Measurements from ENCODE around the gene DSCAM. TPM values are rescaled to one million over a fixed set of nuclear protein-coding genes. Genes with fewer than 3 reads are reported as not detected.

DSCAM gene
- total RNA-seq, 2 donors from 2014 or later = 0.05 TPM; not detected in 1

DNA sequence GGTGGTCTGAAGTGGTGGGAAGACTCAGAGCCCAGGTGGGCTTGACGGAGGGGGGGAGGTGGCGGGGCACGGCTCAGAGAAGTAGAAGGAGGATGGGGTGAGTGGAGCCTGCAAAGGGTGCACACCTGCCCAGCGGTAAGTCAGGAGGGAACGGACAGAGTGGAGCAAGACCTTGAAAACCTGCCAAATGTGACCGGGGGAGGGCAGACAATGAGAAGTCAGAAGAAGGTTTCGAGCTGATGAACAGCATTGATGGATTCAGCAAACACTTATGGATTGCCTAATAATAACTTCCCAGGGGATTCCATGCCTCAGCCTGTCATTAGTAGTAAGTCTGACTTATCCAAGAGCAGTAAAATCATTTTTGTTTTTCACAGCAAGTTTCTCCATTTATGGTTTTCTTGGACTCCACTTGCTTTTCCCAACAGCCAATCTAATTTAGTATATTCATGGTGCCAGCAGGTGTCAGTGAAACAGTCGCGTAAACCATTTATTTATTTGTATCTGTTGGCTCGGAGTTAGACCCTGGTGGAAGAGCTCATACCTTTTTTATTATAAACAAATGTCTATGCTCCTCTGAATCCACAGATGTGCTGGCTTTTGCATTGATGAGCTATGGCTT is 700.6 kb downstream of the DSCAM start:
- Histone ChIP-seq H3K27ac (no peak overlapping the region), H3K27me3 (no peaks in the 10 kb centered on the region), H3K9me3 (no peaks in the 10 kb centered on the region), H3K4me1 (no peaks in the 10 kb centered on the region), H3K36me3 (no peaks in the 10 kb centered on the region), H3K9ac (ENCODE audit: low read depth in 2 of 2, low read length in 2 of 2) (no peak overlapping the region), H3K4me3 (no peak overlapping the region)
- no peak for DNase-seq
- TF ChIP-seq CTCF (IDR thresholded peaks at IDR 0.05) = no peak
- intact Hi-C loops (cut with DNase I) = loop anchor here (10.0 kb wide), 1 partner anchor 238 kb away; no protein-coding TSS in a partner anchor

DNA sequence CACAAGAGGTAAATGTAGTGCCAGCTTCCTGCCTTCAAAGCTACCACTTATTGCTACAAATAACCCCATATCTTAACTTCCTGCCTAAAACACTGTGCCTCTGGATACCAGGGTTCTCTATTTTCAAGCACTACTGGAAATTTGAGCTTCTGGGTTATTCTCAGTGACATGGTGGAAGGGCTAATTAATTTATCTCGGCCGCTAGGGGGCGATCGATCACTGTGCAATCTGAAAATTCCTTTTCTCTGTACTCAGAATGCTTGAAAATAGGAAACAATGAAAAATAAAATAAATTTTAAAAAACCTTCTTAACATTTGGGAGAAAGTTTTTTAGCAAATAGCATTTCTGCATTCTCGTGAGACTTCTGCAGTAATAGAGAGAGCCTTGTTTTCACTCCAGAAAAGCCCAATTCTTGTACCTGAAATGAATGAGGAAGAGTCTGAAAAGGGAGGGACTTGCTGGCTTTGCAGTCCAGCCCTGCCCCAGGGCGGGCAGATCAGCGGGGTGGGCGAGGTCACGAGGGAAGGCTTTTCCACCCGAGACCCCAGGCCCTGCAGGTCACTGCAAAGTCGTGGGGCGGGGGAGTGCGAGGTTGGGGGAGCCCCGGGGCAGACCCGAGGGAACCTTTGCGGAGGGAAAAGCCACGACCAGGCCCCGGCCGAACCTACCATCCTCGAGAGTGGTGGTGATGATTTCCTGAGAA is 703.0 kb downstream of the DSCAM start:
- H3K4me1 ChIP-seq = no peaks in the 10 kb centered on the region
- H3K9ac ChIP-seq (ENCODE audit: low read depth in 2 of 2, low read length in 2 of 2) = no peak overlapping the region
- H3K27ac ChIP-seq = no peak overlapping the region
- DNase-seq = peak; percentile 43
- intact Hi-C loops (cut with DNase I) = loop anchor here (5.0 to 10.0 kb wide), 2 partner anchors 241 to 923 kb away; no protein-coding TSS in a partner anchor
- H3K27me3 ChIP-seq = no peaks in the 10 kb centered on the region
- no peaks in the 10 kb centered on the region for H3K9me3 ChIP-seq
- H3K4me3 ChIP-seq = no peak overlapping the region
- H3K36me3 ChIP-seq = no peaks in the 10 kb centered on the region
- peak; percentile 76 for TF ChIP-seq CTCF (IDR thresholded peaks at IDR 0.05)

GRCh38 chr21:40141621-40142020 is 705.3 kb downstream of the DSCAM start:
- no peak for TF ChIP-seq CTCF (IDR thresholded peaks at IDR 0.05)
- H3K4me1 ChIP-seq = no peaks in the 10 kb centered on the region
- DNase-seq = no peak
- intact Hi-C loops (cut with DNase I) = loop anchor here (5.0 to 10.0 kb wide), 2 partner anchors 243 to 926 kb away; no protein-coding TSS in a partner anchor
- no peak overlapping the region for H3K27ac ChIP-seq
- H3K9ac ChIP-seq (ENCODE audit: low read depth in 2 of 2, low read length in 2 of 2) = no peak overlapping the region
- H3K4me3 ChIP-seq = no peak overlapping the region
- H3K27me3 ChIP-seq = no peaks in the 10 kb centered on the region
- H3K9me3 ChIP-seq = no peaks in the 10 kb centered on the region
- H3K36me3 ChIP-seq = no peaks in the 10 kb centered on the region

DNA sequence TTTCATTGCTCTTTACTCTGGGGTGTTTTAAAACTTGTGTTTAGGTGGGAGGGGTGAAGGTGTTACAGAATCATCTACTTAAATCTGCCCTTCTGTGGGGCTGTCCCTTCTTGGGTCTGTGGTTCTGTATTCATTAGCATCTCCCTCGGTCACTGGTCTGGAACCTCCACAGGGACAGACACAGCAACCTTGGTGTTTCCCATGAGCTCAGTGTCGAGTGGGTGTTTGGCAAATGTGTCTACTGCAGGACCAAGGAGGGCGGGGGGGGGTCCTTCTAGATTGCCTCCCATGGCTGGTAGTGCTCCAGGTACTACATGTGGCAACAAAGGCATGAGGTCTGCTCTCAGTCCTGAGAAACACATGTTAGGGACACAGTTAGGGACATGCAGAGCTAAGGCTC is 706.3 kb downstream of the DSCAM start:
- H3K9me3 ChIP-seq = no peaks in the 10 kb centered on the region
- TF ChIP-seq CTCF (IDR thresholded peaks at IDR 0.05) = no peak
- no peaks in the 10 kb centered on the region for H3K27me3 ChIP-seq
- no peak overlapping the region for H3K27ac ChIP-seq
- H3K4me1 ChIP-seq = no peaks in the 10 kb centered on the region
- no peak overlapping the region for H3K9ac ChIP-seq (ENCODE audit: low read depth in 2 of 2, low read length in 2 of 2)
- no peaks in the 10 kb centered on the region for H3K36me3 ChIP-seq
- intact Hi-C loops (cut with DNase I) = loop anchor here (5.0 to 10.0 kb wide), 2 partner anchors 244 to 927 kb away; no protein-coding TSS in a partner anchor
- no peak for DNase-seq
- no peak overlapping the region for H3K4me3 ChIP-seq

DNA sequence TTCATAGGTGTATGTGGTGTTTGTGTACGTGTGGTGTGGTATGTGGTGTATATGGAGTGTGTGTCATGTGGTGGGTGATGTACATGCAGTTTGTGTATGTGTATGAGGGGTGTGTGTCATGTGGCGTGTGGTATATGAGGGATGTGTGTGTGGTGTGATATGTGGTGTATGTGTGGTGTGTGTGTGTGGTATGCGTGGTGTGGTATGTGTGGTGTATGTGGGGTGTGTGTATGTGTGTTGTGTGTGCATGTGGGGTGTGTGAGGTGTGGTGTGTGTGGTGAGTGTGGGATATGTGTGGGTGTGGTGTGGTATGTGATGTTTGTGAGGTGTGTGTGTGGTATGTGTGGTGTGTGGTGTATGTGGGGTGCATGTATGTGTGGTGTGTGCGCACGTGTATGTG is 707.3 kb downstream of the DSCAM start:
- Histone ChIP-seq H3K4me3 (no peak overlapping the region), H3K9ac (ENCODE audit: low read depth in 2 of 2, low read length in 2 of 2) (no peak overlapping the region), H3K27me3 (no peaks in the 10 kb centered on the region), H3K36me3 (no peaks in the 10 kb centered on the region), H3K9me3 (no peaks in the 10 kb centered on the region), H3K4me1 (no peaks in the 10 kb centered on the region), H3K27ac (no peak overlapping the region)
- no peak for DNase-seq
- no peak for TF ChIP-seq CTCF (IDR thresholded peaks at IDR 0.05)
- intact Hi-C loops (cut with DNase I) = loop anchor here (5.0 to 10.0 kb wide), 2 partner anchors 245 to 928 kb away; no protein-coding TSS in a partner anchor

Measured in colonic mucosa (tissue), 4 donors.